ENCODE measurements around the gene CLCNKA.

DNA sequence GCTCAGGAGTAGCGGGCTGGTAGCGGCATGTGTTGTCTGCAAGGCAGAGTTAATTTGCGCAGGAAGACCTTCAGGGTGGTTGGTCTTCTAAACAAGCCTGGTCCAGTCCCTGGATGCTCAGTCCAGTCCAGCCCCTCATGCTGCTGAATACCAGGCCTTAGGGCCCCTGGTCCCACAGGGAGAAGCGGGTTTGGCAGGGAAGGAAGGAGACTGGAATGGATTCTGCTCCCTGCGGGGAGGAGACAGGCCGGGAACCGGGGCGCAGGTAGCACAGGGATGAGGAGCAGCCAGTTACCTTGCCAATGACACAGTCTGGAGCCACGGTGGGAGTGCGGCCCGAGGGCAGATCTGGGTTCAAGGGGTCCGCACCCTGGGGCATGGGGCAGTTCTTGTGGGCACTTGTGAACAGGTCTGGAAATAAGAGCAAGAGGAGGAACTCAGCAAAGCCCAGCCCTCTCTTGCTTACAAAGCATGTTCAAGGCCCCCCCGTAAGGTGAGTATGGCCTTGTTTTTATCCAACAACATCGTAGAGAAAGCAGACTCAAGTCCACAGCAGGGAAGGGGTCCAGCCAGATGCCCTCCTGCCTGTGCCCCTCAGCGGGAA, 41.5 kb downstream of the CLCNKA start:
- TF ChIP-seq POLR2AphosphoS5 (IDR thresholded peaks at IDR 0.05; ENCODE audit: low read depth, low read length) = no peak
- no peak for TF ChIP-seq TAF1 (IDR thresholded peaks at IDR 0.05; ENCODE audit: borderline replicate concordance, insufficient read depth, low read length)
- TF ChIP-seq, protein P1, sequence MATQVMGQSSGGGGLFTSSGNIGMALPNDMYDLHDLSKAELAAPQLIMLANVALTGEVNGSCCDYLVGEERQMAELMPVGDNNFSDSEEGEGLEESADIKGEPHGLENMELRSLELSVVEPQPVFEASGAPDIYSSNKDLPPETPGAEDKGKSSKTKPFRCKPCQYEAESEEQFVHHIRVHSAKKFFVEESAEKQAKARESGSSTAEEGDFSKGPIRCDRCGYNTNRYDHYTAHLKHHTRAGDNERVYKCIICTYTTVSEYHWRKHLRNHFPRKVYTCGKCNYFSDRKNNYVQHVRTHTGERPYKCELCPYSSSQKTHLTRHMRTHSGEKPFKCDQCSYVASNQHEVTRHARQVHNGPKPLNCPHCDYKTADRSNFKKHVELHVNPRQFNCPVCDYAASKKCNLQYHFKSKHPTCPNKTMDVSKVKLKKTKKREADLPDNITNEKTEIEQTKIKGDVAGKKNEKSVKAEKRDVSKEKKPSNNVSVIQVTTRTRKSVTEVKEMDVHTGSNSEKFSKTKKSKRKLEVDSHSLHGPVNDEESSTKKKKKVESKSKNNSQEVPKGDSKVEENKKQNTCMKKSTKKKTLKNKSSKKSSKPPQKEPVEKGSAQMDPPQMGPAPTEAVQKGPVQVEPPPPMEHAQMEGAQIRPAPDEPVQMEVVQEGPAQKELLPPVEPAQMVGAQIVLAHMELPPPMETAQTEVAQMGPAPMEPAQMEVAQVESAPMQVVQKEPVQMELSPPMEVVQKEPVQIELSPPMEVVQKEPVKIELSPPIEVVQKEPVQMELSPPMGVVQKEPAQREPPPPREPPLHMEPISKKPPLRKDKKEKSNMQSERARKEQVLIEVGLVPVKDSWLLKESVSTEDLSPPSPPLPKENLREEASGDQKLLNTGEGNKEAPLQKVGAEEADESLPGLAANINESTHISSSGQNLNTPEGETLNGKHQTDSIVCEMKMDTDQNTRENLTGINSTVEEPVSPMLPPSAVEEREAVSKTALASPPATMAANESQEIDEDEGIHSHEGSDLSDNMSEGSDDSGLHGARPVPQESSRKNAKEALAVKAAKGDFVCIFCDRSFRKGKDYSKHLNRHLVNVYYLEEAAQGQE (IDR thresholded peaks at IDR 0.05; ENCODE audit: insufficient read depth in 1 of 2, low read depth in 2 of 2, low read length in 2 of 2) = no peak
